Vagina (tissue), 2 donors: Measurements from ENCODE around the gene SMCHD1.
"Not testable (repeated sequence)": the region's sequence is repeated elsewhere in the genome, so short reads cannot be mapped to it uniquely, and the experiment has no call there.

Experiments
- CTCF ChIP-seq, 3 experiments: fragments of 450-650 bp in 2 of 3; fragments of 200-600 bp in 1 of 3; sonication (generic) in 1 of 3; IDR thresholded peaks; one replicate each; pipeline ENCODE4 v1.5.1; 2017 to 2019; ENCODE audit warnings: antibody characterized with exemption in 3 of 3, mild to moderate bottlenecking in 2 of 3, moderate library complexity in 2 of 3
- POLR2A ChIP-seq, 2 donors: fragments of 450-650 bp; IDR thresholded peaks; one replicate each; pipeline ENCODE4 v1.6.1; 2017; ENCODE audit warnings: antibody characterized with exemption in 2 of 2, mild to moderate bottlenecking in 2 of 2, moderate library complexity in 2 of 2

DNA sequence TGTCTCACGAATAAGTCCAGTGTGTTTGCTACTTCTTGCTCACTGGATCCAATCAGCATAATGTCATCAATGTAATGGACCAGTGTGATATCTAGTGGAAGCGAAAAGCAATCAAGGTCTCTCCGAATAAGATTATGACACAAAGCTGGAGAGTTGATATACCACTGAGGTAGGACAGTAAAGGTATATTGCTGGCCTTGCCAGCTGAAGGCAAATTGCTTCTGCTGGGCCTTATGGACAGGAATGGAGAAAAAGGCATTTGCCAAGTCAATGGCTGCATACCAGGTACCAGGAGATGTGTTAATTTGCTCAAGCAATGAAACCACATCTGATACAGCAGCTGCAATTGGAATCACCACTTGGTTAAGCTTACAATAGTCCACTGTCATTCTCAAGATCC is 180.6 kb downstream of the SMCHD1 start:
- TF ChIP-seq POLR2A, CTCF (IDR thresholded peaks at IDR 0.05): not testable (repeated sequence)
